C4-2B (cell line): Measurements from ENCODE around the gene ANKRD33B.

ENCODE experiments used
- CTCF ChIP-seq: fragments of 450-650 bp; conservative IDR thresholded peaks from 2 replicates; pipeline ENCODE4 v1.5.1; 2017; ENCODE audit warnings: mild to moderate bottlenecking
- ZFX ChIP-seq: fragments of 450-650 bp; IDR thresholded peaks from 2 replicates; pipeline ENCODE4 v1.6.1; 2017

DNA sequence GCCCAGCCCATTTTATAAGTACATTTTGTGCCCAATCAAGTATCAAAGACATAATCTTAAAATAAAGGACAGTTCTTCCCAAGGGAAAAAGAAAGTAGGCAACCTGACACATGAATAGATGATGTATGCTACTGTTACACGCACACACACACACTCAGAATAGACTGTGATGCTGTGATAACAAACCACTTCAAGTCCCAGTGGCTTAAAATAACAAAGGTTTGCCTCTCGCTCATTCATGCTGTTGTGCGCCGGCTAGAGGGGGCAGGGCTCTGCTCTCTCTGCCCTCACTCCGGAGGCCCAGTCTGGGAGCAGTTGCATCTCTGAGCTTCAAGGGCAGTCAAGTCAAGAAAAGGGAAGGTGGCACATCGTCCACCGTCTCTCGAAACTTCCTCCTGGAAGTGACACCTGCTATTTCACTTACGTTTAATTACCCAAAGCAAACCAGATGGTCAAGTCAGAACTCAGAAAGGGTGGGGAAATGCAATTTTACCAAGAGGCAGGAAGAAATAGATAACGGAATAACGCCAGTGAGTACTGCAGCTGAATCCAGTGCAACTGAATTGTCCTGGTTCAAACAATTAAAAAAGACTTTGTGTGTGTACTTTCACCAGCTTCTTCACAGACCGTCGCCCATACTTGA is 43.3 kb downstream of the ANKRD33B start:
- TF ChIP-seq CTCF = no peak
- TF ChIP-seq ZFX = no peak
